Measurements from ENCODE around the gene C14orf132. TPM values are rescaled to one million over a fixed set of nuclear protein-coding genes. Genes with fewer than 3 reads are reported as not detected.

Gene C14orf132
- total and polyA plus RNA-seq, 10 of the 15 experiments (the other 5 are each of a cell fraction or from before 2014, with no cell fraction given), result under 0.01 to 1.2 (median 0.03) TPM; not detected in 2

GRCh38 chr14:96053248-96053599 is 14.1 kb downstream of the C14orf132 start (continued):
- TF ChIP-seq EGR1 (IDR thresholded peaks at IDR 0.05; ENCODE audit: borderline replicate concordance in 1 of 2, low read depth in 2 of 2, low read length in 2 of 2), result no peak
- TF ChIP-seq ZNF687 (IDR thresholded peaks at IDR 0.05), result no peak
- no peak for TF ChIP-seq BHLHE40 (IDR thresholded peaks at IDR 0.05; ENCODE audit: borderline replicate concordance in 1 of 2, low read depth in 2 of 2, low read length in 1 of 2)
- TF ChIP-seq HDAC2 (IDR thresholded peaks at IDR 0.05), result no peak
- TF ChIP-seq STAT3 (IDR thresholded peaks at IDR 0.05; ENCODE audit: low read depth, low read length), result no peak
- TF ChIP-seq EED (IDR thresholded peaks at IDR 0.05; ENCODE audit: low read depth), result no peak
- TF ChIP-seq, protein P1, sequence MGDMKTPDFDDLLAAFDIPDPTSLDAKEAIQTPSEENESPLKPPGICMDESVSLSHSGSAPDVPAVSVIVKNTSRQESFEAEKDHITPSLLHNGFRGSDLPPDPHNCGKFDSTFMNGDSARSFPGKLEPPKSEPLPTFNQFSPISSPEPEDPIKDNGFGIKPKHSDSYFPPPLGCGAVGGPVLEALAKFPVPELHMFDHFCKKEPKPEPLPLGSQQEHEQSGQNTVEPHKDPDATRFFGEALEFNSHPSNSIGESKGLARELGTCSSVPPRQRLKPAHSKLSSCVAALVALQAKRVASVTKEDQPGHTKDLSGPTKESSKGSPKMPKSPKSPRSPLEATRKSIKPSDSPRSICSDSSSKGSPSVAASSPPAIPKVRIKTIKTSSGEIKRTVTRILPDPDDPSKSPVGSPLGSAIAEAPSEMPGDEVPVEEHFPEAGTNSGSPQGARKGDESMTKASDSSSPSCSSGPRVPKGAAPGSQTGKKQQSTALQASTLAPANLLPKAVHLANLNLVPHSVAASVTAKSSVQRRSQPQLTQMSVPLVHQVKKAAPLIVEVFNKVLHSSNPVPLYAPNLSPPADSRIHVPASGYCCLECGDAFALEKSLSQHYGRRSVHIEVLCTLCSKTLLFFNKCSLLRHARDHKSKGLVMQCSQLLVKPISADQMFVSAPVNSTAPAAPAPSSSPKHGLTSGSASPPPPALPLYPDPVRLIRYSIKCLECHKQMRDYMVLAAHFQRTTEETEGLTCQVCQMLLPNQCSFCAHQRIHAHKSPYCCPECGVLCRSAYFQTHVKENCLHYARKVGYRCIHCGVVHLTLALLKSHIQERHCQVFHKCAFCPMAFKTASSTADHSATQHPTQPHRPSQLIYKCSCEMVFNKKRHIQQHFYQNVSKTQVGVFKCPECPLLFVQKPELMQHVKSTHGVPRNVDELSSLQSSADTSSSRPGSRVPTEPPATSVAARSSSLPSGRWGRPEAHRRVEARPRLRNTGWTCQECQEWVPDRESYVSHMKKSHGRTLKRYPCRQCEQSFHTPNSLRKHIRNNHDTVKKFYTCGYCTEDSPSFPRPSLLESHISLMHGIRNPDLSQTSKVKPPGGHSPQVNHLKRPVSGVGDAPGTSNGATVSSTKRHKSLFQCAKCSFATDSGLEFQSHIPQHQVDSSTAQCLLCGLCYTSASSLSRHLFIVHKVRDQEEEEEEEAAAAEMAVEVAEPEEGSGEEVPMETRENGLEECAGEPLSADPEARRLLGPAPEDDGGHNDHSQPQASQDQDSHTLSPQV (IDR thresholded peaks at IDR 0.05), result no peak
- TF ChIP-seq TARDBP (IDR thresholded peaks at IDR 0.05; ENCODE audit: borderline replicate concordance), result no peak
- TF ChIP-seq, protein P2, sequence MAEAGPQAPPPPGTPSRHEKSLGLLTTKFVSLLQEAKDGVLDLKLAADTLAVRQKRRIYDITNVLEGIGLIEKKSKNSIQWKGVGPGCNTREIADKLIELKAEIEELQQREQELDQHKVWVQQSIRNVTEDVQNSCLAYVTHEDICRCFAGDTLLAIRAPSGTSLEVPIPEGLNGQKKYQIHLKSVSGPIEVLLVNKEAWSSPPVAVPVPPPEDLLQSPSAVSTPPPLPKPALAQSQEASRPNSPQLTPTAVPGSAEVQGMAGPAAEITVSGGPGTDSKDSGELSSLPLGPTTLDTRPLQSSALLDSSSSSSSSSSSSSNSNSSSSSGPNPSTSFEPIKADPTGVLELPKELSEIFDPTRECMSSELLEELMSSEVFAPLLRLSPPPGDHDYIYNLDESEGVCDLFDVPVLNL (IDR thresholded peaks at IDR 0.05; ENCODE audit: low read depth, low read length), result no peak
